LoVo (cell line): ENCODE results near the gene CTRL.
"Not testable (repeated sequence)": the region's sequence is repeated elsewhere in the genome, so short reads cannot be mapped to it uniquely, and the experiment has no call there.

Source experiments
- DNase-seq: peaks from one replicate; pipeline ENCODE4 v3.0.0-alpha.2; 2016; ENCODE audit warnings: low spot score

CTRL gene

DNA sequence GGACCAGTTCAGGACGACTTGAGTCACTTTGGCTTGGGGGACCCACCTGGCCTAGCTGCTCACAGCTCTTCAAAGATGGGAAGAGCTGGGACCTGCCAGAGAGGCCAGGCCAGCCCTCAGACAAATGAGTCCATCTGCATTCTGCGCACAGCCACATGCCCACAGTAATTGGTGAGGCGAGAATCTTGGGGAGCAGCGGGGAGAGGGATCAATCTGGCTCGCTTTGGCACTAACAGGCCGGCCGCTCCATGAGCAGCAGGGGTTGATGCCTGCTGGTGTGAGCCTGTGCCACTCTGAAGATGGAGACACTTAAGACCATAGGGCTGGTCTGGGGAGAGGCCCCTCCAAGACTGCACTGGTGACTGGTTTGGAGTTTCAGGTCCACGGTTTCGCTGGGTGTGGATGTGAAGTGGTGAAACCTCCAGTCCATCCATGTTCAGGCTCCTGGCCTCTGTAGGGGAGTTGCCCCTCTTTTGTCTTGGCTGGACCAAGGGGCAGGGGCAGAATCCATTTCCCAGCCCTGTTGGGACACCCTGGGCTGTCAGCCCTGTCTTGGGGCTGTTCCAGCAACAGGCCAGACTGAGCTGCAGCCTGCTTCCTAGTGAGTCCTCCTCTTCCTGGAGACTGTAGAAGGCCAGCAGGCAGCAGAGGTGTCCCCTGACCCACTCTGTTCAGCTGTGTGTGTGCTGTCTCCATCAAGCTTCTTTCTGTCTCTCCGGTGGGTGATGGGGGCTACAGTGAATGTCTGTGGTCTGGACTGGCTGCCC, 7.3 kb downstream of the CTRL start:
- no peak for DNase-seq

DNA sequence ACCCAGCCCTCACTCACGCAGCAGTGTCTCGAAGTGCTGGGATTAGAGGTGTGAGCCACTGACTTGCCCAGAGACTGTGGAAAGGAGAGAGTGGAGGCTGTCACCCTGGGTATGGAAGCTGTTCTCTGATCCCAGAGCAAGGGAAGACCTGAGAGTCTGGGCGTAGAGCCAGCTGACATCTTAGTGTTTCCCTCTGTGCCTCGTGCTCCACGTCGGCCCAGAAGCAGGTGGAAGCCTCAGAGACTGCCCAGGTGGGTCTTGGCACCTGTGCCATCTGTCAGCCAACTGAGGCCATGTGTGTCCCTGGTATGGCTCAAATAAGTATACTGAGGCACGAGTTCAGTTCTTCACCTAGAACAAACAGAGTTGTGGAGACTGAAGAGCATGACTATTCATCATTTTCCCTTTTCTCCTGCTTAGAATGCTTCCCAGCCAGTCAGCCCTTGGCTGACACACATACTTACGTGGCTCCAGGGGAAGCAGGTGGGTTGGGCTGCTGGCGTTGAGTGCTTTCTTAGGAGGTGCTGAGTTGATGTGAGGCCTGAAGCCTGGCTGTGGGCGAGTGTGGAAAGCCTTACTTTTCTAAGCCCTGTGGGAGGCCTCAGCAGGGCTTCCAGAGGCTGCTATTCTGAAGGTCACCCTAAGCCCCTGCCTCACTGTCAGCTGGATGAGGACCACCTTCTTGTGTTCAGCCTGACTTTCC, 8.1 kb downstream of the CTRL start:
- DNase-seq = no peak

DNA sequence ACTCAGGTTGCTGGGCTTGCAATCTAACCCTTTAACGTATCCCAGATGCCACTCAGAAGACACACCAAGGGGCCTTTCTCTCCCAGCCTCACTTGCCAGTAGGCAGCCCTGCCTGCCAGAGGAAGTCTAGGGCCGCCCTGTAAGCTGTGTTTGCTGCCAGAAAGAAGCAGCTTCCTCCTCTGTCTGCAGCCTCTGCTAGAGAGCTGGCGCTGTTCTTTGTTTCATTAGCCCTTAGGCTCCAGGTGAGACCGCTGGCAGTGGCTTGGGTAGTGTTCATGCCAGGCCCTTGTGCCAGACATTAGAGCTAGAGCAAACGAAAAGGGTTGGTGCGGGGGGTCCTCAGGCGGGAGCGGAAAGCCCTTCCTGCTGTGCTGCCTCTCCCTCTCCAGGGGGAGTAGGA, 8.9 kb downstream of the CTRL start:
- DNase-seq = no peak

DNA sequence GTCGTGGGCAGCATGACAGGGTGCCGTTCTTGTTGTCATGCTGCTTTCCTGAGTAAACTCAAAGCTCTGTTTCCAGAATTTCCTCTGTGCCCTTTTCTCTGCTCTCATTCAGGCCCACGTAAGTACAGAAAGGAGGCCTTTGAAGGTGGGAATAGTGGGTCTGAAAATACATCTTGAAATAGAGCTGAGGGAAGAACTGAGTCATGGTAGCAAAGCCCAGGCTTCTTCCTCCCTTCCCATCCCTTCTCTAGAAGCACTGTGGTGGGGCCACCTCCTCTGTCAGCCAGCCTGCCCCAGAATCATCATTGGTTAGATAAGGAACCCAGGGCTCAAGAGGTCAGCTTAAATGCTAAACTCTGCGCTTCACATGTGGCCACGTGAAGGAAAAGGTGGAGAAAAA, 9.4 kb downstream of the CTRL start:
- no peak for DNase-seq

DNA sequence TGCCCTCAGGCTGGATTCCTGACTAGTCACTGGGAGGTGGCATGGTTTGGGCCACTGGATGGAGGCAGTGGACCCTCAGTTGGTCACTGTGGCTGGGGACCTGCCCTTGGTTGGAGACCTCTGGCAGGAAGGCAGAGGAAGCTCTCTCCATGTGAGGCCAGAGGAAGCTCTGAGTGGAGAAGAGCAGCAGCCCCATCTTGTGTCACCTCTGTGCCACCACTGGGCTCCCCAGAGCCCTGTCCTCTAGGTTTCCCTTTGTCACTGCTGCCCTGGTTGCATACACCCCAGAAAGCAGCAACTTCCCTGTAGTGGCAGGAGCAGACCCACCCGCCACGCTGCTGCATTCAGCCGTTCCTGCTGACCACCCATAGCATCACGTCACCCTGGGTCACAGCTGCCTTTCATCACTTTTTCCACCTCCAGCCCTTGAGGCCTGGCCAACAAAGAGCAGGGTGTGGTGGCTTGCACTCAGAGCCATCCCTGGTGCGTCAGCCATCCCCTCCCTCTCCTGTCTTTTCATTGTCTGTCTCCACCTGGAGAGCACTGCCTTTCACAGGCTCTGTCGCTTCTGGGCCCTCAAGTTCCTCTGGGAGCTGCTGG, 11.9 kb downstream of the CTRL start:
- no peak for DNase-seq

DNA sequence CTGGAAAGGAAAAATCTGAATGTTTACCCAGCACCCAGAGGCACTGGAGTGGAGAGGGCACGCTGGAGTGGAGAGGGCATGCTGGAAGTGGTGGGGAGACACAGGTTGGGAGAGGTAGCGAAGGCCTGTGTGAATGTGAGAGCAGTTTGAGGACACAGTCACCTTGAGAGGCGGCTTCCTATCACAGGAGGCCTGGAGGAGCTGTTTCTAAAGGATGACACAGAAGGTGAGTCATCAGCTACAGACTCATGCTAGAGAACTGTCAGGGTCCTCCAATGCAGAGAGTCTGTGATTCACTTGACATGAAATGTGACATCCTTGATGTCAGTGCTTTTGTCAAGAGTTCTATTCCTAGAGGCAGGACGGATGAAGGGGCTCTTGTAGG, 13.8 kb downstream of the CTRL start:
- DNase-seq = peak; percentile 33

DNA sequence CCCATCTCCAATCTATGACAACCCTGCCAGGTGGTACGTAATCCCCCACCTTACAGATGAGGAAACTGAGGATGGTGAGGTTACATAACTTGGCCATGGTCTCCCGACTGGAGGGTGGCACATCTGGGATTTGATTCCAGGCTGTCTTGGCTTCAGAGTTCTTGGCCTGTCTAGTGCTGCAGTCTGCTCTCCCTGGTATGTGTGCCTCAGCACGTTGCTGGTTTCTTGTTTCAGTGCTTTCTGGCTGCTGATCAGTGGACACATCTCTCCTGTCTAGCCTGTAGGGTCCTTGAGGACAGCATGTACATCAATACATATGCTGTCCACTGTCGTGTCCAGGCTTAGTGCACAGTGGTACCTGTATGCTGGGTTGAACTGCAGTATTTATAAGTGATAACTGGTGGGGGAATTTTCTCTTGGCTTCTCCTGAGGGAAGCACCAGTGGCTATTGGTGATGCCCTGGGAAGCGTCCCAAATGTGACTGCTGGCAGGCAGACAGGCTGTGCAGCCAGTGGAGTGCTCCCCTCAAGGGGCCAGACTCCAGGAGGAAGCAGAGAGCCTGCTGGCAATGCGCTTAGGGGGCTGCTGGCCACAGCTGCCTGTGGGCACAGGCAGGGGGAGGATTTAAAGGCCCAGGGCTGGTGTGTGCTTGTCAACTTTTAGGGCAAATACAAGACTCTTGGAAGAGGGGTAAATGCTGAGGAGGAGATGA, 14.4 kb downstream of the CTRL start:
- no peak for DNase-seq

DNA sequence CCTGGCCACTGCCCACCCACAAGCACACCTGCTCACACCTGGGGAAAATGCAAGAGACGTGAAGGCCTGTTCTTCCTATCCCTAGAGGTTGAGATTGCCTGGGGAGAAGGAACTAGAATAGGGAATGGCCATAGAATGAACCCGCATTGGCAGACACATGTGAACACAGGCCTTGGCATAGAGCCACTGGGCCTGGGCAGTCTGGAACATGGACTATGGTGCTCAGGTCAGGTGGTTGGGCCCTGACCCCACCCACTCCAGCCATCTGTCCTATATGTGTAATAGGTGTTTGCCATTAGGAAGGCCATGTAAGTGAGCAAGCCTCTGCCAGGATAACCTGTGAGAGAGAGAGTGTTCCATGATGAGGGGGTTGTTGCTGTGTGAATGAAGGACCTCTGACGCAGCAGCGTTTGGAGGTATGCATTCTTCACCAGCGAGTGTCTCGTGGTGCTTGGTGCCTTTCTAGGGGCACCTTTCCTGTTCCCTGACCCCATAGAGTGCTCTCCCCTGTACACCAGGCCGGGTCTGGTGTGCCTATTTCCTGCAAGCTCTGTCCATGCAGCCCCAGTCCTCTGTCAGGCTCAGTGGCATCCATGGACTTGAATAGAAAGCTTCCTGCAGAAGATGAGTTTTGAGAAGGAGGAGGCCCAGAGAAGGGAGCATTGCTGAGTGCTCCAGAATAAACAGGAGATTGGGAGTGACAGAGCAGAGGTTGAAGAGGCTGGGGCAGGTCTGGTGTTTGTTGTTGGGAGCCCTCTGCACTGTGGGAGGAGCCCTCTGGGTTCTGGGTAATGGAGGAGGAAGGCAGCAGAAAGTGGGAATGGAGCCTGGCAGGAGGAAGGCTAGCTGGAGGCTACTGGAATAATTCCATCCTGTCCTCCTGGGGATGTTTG, 15.6 kb downstream of the CTRL start:
- no peak for DNase-seq

DNA sequence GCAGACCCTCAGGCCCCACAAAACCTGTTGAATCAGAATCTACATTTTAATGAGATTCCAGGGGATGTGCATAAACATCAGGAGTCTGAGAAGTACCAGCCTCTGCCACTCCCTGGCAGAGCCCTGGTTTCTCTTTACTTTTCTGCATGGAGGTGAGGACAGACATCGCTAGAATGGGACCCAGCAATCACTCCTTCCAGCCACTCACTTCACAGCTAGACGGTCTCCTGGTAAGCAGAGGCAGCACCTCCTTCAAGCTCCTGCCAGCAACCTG, 16.2 kb downstream of the CTRL start:
- DNase-seq = not testable (repeated sequence)

DNA sequence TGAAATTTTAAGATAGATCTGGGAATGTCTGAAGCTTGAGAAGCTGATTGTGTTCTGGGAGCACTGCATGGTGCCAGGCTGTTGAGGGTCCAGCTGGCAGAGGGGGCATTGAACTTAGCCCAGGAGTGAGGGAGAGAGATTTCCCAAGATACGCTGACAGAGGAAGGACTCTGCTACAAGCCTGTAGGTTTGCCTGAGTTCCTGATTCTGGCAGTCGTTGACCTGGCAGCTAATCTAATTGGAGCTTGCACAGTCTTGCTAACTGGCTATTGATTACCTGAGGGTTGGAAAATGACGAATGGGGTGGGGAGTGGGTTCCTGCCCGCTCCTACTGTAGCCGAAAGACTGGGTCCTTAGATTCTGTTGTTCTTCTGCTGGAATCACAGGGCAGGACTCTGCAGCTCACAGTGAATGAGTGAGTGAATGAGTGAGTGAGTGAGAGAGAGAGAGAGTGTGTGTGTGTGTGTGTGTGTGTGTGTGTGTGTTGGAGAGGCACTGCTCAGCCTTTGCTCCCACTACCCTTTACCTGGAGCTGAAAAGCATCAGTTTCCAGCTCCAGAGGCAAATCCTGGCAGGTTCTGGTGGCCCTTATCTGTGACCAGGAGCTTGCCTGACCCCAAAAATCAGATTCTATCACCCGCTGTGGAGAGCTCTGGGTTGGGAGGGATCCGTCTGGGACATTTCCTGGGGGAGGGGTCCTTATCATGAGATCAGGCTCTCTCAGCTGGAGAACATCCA, 16.7 kb downstream of the CTRL start:
- DNase-seq = no peak

DNA sequence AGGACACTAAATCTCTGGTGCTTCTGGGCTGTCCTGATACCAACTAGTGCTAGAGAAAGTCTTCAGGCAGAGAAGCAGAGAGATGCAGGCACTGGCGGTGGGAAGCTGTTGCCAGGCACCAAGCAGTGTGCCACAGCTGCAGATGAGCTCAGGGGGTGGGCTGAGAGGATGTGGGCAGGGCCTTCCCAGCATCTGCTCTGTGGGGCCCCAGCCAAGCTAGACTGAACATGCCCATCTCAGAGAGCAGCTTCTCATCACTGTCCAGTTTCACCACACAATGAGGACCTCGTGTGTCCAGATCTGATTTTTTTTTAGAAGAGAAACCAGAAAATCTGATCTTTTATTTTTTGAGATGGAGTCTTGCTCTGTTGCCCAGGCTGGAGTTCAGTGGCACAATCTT, 21.5 kb downstream of the CTRL start:
- DNase-seq = no peak

DNA sequence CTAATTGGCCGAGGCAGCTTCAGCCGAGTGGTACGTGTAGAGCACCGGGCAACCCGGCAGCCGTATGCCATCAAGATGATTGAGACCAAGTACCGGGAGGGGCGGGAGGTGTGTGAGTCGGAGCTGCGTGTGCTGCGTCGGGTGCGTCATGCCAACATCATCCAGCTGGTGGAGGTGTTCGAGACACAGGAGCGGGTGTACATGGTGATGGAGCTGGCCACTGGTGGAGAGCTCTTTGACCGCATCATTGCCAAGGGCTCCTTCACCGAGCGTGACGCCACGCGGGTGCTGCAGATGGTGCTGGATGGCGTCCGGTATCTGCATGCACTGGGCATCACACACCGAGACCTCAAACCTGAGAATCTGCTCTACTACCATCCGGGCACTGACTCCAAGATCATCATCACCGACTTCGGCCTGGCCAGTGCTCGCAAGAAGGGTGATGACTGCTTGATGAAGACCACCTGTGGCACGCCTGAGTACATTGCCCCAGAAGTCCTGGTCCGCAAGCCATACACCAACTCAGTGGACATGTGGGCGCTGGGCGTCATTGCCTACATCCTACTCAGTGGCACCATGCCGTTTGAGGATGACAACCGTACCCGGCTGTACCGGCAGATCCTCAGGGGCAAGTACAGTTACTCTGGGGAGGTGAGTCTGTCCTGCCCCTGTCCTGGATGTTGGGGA, 22.5 kb downstream of the CTRL start:
- DNase-seq = no peak

DNA sequence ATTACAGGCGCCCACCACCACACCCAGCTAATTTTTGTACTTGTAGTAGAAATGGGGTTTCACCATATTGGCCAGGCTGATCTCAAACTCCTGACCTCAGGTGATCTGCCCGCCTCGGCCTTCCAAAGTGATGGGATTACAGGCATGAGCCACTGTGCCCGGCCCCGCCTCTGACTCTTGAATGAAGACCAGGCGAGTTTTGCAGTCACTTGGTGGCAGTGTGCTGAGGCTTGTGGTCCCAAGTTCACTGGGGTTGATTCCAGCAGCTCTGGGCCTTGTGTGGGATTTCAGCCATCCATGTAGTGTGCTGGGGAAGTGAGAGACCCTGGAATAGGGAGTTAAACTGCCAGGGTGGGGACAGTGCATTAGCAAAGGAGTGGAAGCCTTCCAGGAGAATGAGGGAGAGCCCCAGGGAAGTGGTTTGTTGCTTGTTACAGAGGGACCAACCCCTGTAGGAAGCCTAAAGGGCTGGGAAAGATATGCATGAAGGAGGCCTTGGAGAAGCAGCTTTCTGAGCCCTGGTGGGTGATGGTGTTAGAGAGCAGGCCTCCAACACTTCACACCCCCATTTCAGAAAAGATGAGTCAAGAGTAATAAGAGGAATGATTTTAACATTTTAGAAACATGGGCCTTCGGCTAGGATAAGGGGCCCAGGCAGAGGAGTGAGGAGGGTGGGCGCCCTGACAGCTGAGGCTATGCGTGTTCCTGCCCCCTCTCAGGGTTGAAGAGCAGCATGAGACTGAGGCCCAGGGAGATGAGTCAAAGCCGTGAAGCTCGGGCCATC, 24.1 kb downstream of the CTRL start:
- DNase-seq = no peak

DNA sequence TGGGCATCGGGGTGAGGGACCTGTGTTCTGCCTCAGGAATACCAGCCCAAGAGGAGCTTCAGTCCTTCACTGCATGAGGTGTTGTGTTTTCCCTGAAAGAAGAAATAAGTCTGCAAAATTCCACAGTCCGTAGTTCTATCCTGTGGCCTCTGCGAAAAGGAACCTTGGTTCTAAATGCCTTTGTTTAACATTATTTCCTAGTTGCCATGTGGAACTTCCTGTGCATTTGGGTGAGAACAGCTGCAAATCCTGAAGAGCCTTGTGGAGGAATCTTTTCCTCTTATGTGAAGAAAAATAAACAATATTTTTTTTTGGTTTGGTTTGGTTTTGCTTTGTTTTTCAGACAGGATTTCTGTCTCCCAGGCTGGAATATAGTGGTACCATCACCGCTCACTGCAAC, 28.8 kb downstream of the CTRL start:
- DNase-seq = no peak

DNA sequence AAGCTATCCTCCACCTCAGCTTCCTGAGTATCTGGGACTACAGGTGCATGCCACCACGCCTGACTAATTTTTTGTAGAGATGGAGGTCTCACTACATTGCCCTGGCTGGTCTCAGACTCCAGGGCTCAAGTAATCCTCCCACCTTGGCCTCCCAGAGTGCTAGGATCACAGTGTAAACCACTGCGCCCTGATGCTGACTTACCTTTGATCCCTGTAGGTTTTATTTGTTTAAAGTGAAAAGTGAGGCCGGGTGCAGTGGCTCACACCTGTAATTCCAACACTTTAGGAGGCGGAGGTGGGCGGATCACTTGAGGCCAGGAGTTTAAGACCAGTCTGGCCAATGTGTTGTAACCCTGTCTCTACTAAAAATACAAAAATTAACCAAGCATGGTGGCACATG, 29.9 kb downstream of the CTRL start:
- DNase-seq = no peak

DNA sequence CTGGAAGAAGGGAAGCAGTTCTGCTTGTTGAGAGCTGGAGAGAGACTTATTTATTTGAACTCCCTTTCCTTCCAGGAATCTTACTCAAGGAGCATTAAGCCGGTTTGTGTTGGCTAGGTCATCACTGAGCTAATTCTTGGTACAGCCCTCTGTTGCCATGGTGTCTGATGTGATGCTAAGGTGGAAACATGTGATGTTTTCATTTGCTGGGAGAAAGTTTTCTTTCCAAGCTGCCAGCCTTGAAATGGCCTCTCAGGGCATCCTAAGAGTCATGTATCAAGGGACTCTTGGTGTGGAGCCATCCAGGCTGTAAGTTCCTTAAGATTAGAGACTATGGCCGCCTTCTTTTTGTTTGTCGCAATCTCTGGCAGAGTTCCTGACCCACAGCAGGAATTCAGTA, 34.4 kb downstream of the CTRL start:
- DNase-seq = no peak

DNA sequence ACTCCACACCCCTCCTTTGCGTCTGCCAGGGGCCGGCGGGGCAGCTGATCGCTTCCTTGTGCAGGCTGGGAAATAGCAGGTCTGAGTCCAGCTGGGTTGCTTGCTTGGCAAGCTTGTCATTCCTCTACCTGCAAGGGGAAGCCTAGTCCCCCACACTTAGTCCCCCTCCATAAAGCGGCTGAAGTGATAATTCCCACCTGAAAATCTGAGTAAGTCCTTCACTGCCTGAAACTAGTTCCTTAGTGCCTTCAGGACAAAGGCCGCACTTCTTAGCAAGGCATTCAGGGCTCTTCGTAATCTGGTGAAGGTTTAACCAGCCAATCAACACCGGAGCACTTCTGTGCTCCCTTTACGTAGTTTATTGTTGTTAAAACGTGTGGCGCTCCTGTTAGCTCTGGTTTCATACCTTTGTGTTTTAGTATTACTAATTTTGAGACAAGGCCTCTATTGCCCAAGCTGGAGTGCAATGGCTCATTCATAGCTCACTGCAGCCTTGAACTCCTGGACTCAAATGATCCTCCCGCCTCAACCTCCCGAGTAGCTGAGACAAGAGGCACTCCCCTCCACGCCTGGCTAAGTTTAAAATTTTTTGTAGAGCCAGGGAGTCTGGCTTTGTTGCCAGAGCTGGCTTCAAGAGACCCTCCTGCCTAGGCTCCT, 37.8 kb downstream of the CTRL start:
- no peak for DNase-seq

DNA sequence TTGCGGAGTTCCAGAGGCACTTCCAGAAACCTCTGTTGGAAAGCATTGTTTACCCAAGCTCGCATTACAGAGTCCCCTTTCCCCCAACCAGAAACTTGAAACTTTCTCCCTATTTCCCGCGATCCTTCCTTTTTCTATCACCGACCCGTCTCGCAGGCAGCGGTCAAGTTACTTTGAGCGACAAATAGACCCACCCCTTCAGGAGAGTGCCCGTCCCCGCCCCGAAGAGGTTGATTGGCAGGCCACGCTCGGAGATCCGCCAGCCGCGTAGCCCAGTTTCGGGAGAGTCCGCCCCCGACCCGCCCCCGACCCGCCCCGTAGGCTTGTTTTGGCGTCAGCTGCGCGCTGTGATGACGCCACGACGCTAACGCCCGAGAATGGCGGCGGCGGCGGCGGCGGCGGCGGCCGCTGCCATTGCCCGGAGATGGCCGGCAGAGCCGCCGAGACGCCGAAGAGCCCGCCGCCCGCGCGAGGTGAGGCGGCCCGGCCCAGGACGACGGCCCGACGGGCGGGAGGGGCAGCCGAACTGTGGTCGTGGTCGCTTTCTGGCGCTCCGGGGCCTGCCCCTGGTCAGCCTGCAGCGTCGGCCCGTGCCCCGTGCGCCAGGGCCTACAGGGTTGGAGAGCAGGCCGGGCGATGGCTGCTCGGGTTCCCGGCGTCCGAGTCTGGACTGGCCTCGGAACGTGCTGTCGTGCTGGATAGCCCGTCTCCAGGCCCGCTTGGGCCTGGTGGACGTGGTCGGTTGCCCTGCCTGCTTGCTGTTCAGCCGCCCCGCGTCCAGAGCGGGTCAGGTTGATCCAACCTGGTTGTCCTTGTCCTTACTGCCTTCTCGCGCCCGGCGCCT, 38.5 kb downstream of the CTRL start, which contains the start of gene PSKH1:
PSKH1 (plus strand) TSS at position 356 of the 844 bp plus-strand sequence. CDS start 15,496 bp downstream, outside the sequence.
- DNase-seq = peak; percentile 96
